ENCODE results near the gene KRTAP10-5. TPM values are rescaled to one million over a fixed set of nuclear protein-coding genes. Genes with fewer than 3 reads are reported as not detected.
"Not testable (repeated sequence)": the region's sequence is repeated elsewhere in the genome, so short reads cannot be mapped to it uniquely, and the experiment has no call there.

KRTAP10-5 gene
- total RNA-seq, 2 experiments from 2014 or later: not detected

DNA sequence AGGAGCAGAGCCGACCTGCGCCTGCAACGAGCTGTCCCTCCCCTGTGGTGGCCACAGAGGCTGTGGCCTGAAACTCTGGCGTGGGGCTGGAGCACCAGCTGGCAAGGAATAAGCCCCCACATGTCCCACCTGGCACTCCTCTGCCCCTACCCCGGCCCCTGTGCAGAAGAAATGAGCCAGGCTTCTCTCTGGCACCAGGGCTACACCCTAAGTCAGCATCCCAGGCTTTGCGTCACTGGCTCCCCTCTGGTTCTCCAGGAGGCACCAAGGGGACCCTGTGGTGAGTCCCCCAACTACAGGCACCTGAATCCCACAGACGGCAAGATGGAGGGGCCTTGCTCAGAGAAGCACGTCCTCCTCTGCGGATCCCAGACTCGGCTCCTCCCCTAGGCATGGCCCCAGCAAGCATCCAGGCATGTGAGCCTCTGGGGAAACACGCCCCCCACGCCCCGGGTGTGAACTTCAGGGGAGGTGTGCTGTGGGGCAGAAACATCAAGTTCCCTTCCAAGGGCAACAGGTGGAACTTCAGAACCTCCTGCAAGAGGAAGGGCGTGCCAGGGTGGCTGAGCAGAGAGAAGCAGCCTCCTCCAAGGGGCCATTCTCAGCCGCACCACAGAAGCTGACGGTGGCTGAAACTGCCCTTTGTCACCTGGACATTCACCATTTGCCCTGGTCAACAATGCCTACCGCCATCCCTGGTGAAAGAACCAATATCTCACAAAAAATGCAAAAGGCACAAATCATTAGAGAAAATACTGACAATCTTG, 22.9 kb upstream of the KRTAP10-5 start:
- Mint-ChIP-seq H3K4me3 (no peak overlapping the region), H3K9me3 (peaks cover 4% of the 10 kb centered on the region), H3K27ac (no peak overlapping the region), H3K4me1 (no peaks in the 10 kb centered on the region), H3K36me3 (ENCODE audit: low read depth) (no peaks in the 10 kb centered on the region), H3K27me3 (peaks cover 24% of the 10 kb centered on the region)
- CTCF ChIA-PET: no interaction called here
- POLR2A ChIA-PET: no interaction called here
- DNase-seq: no peak

DNA sequence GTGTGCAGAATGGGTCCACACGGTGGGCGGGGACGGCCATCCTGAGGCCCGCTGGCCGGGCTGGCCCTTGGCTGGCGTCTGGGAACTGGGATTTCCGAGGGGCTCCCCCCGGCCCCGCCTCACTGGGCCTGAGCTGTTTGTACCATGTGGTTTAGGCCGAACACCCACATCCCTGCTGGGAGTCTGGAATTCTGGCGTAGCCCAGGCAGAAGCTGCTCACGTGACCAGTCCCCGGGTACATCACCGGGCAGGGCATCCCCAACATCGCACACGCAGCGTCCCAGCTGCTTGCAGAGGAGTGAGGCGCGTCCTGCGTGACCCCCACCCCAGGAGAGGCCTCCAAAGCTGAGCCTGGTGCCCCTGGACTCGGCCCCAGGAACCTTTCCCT, 22.1 kb upstream of the KRTAP10-5 start:
- no peaks in the 10 kb centered on the region for H3K36me3 Mint-ChIP-seq (ENCODE audit: low read depth)
- no peak overlapping the region for H3K27ac Mint-ChIP-seq
- peaks cover 4% of the 10 kb centered on the region for H3K9me3 Mint-ChIP-seq
- H3K27me3 Mint-ChIP-seq: peaks cover 31% of the 10 kb centered on the region
- no peak overlapping the region for H3K4me3 Mint-ChIP-seq
- DNase-seq: no peak
- CTCF ChIA-PET: no interaction called here
- POLR2A ChIA-PET: no interaction called here
- H3K4me1 Mint-ChIP-seq: no peaks in the 10 kb centered on the region

DNA sequence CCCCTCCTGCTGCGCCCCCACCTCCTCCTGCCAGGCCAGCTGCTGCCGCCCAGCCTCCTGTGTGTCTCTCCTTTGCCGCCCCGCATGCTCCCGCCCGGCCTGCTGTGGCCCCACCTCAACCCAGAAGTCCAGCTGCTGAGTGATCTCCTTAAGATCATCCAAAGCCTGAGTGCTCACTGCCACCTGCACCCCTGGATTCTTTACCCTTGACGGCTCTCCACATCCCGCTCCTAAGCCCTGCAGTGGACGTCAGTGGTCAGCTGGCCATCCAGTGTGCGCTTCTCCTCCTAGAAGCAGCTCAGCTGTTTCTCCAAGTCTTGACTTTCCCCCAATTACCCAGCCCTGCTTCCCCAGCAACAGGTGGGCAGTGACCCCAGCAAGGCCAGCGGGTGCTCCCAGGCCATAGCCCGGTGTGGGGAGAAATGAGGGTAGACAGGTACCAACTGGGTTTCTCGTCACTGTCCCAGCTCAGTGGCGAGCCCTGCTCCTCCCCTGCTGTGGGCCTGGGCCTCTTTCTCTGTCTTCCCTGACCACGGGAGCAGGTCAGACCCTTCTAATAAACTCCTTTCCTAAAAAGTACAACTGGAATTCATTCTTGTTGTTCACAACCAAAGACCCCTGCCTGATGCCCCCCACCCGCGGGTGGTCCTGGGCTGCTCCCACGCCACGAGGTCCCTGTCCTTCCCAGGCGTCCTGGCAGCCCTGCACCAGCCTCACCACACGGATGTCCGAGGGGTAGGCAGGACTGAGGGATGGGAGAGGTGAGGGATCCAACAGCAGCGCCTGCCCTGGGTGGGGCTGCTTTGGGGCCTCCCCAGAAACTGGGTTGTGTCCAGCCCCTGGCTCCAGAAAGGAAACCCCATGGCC, 21.4 kb upstream of the KRTAP10-5 start:
- CTCF ChIA-PET: no interaction called here
- POLR2A ChIA-PET: no interaction called here
- H3K27ac Mint-ChIP-seq: no peak overlapping the region
- no peak for DNase-seq
- H3K27me3 Mint-ChIP-seq: peaks cover 31% of the 10 kb centered on the region
- no peaks in the 10 kb centered on the region for H3K36me3 Mint-ChIP-seq (ENCODE audit: low read depth)
- H3K4me1 Mint-ChIP-seq: no peaks in the 10 kb centered on the region
- H3K4me3 Mint-ChIP-seq: no peak overlapping the region
- H3K9me3 Mint-ChIP-seq: peaks cover 4% of the 10 kb centered on the region

DNA sequence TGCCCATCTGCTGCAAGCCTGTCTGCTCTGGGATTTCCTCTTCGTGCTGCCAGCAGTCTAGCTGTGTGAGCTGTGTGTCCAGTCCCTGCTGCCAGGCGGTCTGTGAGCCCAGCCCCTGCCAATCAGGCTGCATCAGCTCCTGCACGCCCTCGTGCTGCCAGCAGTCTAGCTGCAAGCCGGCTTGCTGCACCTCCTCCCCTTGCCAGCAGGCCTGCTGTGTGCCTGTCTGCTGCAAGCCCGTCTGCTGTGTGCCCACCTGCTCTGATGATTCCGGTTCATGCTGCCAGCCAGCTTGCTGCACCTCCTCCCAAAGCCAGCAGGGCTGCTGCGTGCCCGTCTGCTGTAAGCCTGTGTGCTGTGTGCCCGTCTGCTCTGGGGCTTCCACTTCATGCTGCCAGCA, 20.7 kb upstream of the KRTAP10-5 start:
- peaks cover 27% of the 10 kb centered on the region for H3K27me3 Mint-ChIP-seq
- CTCF ChIA-PET; H3K4me3 Mint-ChIP-seq; DNase-seq; H3K4me1 Mint-ChIP-seq; H3K27ac Mint-ChIP-seq; H3K36me3 Mint-ChIP-seq (ENCODE audit: low read depth); POLR2A ChIA-PET; H3K9me3 Mint-ChIP-seq: not testable (repeated sequence)

DNA sequence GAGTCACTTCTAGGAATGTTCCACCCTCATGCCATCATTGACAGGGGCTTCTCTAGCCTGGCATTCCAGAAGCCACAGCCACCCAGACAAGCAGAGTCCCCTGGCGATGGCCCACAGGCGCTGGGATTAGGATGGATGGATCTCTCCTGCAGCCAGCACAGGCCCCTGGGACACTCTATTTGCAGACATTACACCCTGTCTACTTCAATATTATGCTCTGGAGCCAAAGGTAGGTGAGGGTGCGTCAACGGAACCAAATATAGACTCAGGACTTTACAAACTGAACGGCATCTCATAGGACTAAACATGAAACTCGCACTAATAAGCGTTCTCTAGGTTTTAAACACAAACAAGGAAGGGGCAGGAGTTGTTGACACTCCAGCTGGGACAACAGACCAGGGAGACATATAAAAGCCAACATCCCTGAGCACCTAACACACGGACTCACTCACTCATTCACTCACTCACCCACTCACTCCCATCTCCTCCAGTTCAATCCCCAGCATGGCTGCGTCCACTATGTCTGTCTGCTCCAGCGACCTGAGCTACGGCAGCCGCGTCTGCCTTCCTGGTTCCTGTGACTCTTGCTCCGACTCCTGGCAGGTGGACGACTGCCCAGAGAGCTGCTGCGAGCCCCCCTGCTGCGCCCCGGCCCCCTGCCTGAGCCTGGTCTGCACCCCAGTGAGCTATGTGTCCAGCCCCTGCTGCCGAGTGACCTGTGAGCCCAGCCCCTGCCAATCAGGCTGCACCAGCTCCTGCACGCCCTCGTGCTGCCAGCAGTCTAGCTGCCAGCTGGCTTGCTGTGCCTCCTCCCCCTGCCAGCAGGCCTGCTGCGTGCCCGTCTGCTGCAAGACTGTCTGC, 19.9 kb upstream of the KRTAP10-5 start, which contains the start of gene KRTAP10-7:
KRTAP10-7 (plus strand) TSS at position 480 of the 861 bp plus-strand sequence; CDS start at position 505, 25 bp downstream.
- H3K9me3 Mint-ChIP-seq; DNase-seq; CTCF ChIA-PET; H3K4me1 Mint-ChIP-seq; H3K36me3 Mint-ChIP-seq (ENCODE audit: low read depth); H3K4me3 Mint-ChIP-seq; H3K27ac Mint-ChIP-seq; POLR2A ChIA-PET: not testable (repeated sequence)
- peaks cover 21% of the 10 kb centered on the region for H3K27me3 Mint-ChIP-seq

DNA sequence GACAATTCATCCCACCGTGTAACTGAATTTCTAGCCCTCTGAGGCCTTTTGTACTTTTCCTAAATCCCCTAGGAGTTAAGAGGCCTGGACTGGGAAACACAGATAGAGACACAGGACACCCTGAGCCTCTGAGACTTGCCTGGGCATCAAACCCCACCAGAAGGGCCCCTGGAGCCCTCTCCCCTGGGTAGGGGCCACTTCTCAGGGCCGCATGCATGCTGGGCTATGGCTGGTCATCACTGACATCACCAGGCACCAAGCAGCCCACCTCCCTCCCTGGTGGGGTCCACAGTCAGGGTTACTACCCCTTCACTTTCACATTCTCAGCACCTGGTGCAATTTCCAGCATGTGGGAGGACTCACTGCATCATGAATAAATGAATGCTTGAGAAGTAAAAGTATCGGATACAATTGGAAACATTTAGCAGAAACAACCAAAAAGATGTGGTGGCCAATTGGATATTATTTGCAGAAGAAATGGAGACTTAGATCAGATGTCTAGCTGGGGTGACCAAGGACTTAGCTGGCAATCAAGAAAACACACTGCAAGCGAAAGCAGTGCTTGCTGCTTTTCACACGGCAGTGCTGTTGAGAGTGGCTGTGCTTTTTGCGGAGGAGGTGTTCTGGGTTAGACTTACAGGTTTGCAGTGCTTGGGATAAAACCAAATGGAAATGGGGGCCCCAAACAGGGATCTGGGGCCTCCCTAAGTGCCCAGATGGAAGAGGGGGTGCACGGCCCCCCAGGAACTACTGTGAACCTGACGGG, 19.0 kb upstream of the KRTAP10-5 start:
- Mint-ChIP-seq H3K36me3 (ENCODE audit: low read depth) (no peaks in the 10 kb centered on the region), H3K4me3 (no peak overlapping the region), H3K27ac (no peak overlapping the region), H3K9me3 (no peaks in the 10 kb centered on the region), H3K27me3 (peaks cover 15% of the 10 kb centered on the region), H3K4me1 (no peaks in the 10 kb centered on the region)
- ChIA-PET CTCF (no interaction called here), POLR2A (no interaction called here)
- DNase-seq: no peak

DNA sequence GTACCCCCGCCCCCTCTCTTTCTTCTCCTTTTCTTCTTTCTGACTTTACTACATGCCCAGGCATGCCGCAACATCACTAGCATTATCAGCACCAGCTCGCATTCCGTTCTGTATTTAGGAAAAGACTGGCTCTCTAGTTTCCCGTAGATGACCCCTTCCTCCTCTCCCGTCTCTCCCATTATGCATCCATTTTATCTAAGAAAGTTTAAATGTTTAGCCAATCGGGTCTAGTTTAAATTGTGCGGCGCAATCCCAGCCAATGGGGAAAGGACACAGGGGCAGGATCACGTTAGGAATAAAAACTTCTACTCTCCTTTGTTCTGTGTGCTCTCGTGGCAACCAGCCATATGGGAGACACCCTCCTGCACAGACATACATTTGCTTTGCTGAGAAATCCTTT, 17.7 kb upstream of the KRTAP10-5 start:
- Mint-ChIP-seq H3K9me3 (no peaks in the 10 kb centered on the region), H3K4me1 (no peaks in the 10 kb centered on the region), H3K36me3 (ENCODE audit: low read depth) (no peaks in the 10 kb centered on the region), H3K27me3 (peaks cover 13% of the 10 kb centered on the region), H3K4me3 (no peak overlapping the region), H3K27ac (no peak overlapping the region)
- ChIA-PET POLR2A (no interaction called here), CTCF (no interaction called here)
- DNase-seq: no peak

DNA sequence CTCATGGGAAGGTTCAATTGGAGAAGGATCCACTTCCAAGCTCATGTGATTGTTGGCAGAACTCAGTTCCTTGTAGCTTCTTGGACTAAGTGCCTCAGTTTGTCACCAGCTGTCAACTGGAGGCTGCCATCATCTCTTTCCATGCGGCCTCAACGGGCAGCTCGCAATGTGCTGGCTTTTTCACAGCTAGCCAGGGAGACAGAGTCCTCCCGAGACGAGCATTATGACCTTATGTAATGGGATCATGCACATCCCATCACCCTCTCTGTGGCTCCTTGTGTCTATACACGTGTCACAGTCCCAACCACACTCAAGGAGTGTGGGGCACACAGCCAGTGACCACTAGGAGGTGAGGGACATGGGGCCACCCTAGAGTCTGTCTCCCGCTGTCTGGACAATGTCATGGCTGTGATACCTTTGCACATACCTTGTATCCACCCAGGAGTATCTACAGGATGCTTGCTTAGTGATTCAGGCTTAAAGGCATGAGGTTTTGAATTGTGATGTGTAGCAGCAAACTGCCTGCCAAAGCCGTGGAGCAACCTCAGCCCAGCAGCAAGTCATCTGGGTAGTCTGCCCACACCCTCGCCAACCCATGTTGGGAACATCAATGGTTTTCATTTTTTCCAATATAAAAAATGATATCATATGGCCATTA, 15.8 kb upstream of the KRTAP10-5 start:
- no peak for DNase-seq
- Mint-ChIP-seq H3K9me3 (no peaks in the 10 kb centered on the region), H3K27ac (no peak overlapping the region), H3K36me3 (ENCODE audit: low read depth) (no peaks in the 10 kb centered on the region), H3K27me3 (peaks cover 13% of the 10 kb centered on the region), H3K4me3 (no peak overlapping the region), H3K4me1 (no peaks in the 10 kb centered on the region)
- CTCF ChIA-PET: interaction anchor here (0.6 to 2.4 kb wide), 3 partner anchors 22 to 197 kb away, joined by 3 to 5 read pairs (median 3); no protein-coding TSS in a partner anchor
- POLR2A ChIA-PET: no interaction called here

DNA sequence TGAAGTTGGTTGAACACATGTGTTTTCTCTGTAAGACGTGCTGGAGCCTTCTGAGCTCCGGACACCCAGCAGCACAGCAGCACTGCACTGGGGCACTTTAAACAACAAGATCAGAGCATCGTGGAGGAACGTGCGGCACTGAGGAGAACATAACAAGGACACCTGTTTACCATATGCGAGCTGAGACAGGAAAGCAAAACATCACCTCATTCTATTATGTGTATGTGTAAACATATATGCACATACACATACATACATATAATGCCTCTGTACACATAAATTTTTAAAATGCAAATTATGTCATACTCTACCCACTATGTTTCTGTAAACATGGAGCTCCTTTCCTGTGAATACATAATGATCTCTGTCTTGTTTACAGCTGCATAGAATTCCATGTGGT, 15.1 kb upstream of the KRTAP10-5 start:
- Mint-ChIP-seq H3K36me3 (ENCODE audit: low read depth) (no peaks in the 10 kb centered on the region), H3K4me3 (no peak overlapping the region), H3K27me3 (peaks cover 13% of the 10 kb centered on the region), H3K4me1 (no peaks in the 10 kb centered on the region), H3K9me3 (no peaks in the 10 kb centered on the region), H3K27ac (no peak overlapping the region)
- ChIA-PET CTCF (interaction anchor here (0.6 to 2.4 kb wide), 3 partner anchors 23 to 198 kb away, joined by 3 to 5 read pairs (median 3); no protein-coding TSS in a partner anchor), POLR2A (no interaction called here)
- DNase-seq: no peak

DNA sequence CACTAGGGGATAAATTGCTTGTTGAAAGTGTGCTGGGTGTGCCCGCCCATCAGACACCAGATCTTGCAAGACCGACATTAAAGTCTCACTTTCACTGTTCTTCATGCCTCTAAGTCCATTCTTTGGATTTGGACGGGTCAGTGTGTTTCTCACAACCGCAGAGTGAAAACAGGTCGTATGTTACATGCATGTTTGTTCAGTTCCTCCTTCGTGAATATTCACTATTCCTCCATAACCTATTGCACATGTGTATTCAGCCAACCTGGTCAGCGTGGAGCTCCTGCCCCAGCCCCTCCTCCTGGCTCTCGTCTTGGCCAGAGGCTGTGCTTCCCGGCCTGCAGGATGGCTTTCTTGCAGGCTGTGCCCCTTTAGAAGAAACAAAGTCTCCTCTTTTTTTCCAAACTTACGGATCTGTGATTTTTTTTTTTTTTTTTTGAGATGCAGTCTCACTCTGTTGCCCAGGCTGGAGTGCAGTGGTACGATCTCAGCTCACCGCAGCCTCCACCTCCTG, 14.1 kb upstream of the KRTAP10-5 start:
- Mint-ChIP-seq H3K4me3 (no peak overlapping the region), H3K27me3 (peaks cover 13% of the 10 kb centered on the region), H3K9me3 (no peaks in the 10 kb centered on the region), H3K36me3 (ENCODE audit: low read depth) (no peaks in the 10 kb centered on the region), H3K4me1 (no peaks in the 10 kb centered on the region), H3K27ac (no peak overlapping the region)
- CTCF ChIA-PET: no interaction called here
- no peak for DNase-seq
- POLR2A ChIA-PET: no interaction called here

DNA sequence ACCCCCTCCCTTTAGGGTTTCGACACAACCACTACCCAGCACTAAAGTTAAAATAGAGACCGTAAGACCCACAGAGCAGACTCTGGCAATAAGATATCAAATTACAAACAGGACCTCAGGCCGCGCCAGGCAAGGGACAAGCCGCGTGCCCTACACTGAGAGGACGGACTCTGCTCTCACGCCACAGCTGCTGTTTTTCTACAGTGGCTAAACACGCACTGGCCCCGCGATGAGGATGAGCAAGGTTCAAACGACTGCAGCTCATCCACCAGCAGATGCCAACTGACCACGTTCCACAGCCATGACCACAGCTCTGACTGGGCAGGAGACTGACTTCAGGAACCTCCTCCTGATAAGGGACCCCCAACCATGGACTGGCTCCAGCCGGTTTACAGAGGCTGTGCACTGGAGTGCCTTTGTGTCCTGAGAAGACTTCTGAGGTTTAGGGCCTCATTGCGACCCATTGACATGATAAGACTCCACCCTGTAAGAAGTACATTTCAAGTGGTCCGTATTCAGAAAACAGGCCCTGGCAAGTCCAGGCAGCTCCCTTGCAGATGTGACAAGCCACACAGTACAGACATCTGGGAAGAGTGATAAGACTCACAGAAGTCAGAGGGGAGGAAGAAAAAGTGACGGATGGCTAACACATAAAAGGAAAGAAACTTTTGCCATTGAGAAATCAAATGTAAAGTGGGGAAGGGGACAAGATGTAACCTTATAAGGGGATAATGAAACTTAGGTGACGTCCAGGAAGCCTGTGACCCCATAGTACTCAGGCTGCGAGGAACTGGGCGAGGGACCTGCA, 13.4 kb upstream of the KRTAP10-5 start:
- DNase-seq: no peak
- no peaks in the 10 kb centered on the region for H3K4me1 Mint-ChIP-seq
- H3K27ac Mint-ChIP-seq: no peak overlapping the region

More for the DNA sequence above, 13.4 kb upstream of the KRTAP10-5 start:
- Mint-ChIP-seq H3K9me3 (no peaks in the 10 kb centered on the region), H3K36me3 (ENCODE audit: low read depth) (no peaks in the 10 kb centered on the region), H3K27me3 (peaks cover 14% of the 10 kb centered on the region), H3K4me3 (no peak overlapping the region)
- POLR2A ChIA-PET: no interaction called here
- CTCF ChIA-PET: no interaction called here

Data from activated CD4-positive, alpha-beta memory T cell treated with anti-CD3 and anti-CD28 coated beads, Interleukin-2, amount 10 ng/mL, durations not matched to agents 7 days and 5 days (primary cell).